NCI-H1417 (cell line): ENCODE data around the gene SNED1.

Experiments used
- DNase-seq, 3 experiments: peaks; one replicate each; lab custom pipeline; 2025; lab: John Stamatoyannopoulos, UW

The SNED1 gene

GRCh38 chr2:241006412-241006811 is 8.0 kb downstream of the SNED1 start:
- DNase-seq: no peak

GRCh38 chr2:241007111-241007510 is 8.7 kb downstream of the SNED1 start:
- DNase-seq: no peak

- DNase-seq: no peak
Observed at GRCh38 chr2:241007880-241008710, 9.7 kb downstream of the SNED1 start.

GRCh38 chr2:241008711-241009121 is 10.3 kb downstream of the SNED1 start:
- no peak for DNase-seq

GRCh38 chr2:241009191-241009590 is 10.8 kb downstream of the SNED1 start:
- DNase-seq: no peak

GRCh38 chr2:241009601-241010530 is 11.4 kb downstream of the SNED1 start:
- peak in 2 of 3 experiments; percentile 56 to 68 for DNase-seq

GRCh38 chr2:241010531-241011295 is 12.3 kb downstream of the SNED1 start:
- DNase-seq: peak in 2 of 3 experiments; percentile 55 to 63

- no peak for DNase-seq
Observed at GRCh38 chr2:241011296-241011600, 12.8 kb downstream of the SNED1 start.

- DNase-seq: no peak
Observed at GRCh38 chr2:241011751-241012510, 13.5 kb downstream of the SNED1 start.

GRCh38 chr2:241014224-241014623 is 15.8 kb downstream of the SNED1 start:
- DNase-seq: no peak

GRCh38 chr2:241014764-241015163 is 16.3 kb downstream of the SNED1 start:
- no peak for DNase-seq

GRCh38 chr2:241015439-241015838 is 17.0 kb downstream of the SNED1 start:
- DNase-seq: no peak

GRCh38 chr2:241017228-241017940 is 19.0 kb downstream of the SNED1 start:
- no peak for DNase-seq

- DNase-seq: no peak
Observed at GRCh38 chr2:241018051-241018891, 19.9 kb downstream of the SNED1 start.

- DNase-seq: no peak
Observed at GRCh38 chr2:241019441-241020139, 21.2 kb downstream of the SNED1 start.

- no peak for DNase-seq
Observed at GRCh38 chr2:241020201-241020600, 21.8 kb downstream of the SNED1 start.

GRCh38 chr2:241020629-241021190 is 22.3 kb downstream of the SNED1 start:
- no peak for DNase-seq

- no peak for DNase-seq
Observed at GRCh38 chr2:241025639-241026038, 27.2 kb downstream of the SNED1 start.
